Osteocyte (in vitro differentiated cells): ENCODE measurements around the gene ADGRG6. TPM values are rescaled to one million over a fixed set of nuclear protein-coding genes. Genes with fewer than 3 reads are reported as not detected.

Experiments used
- DNase-seq: peaks from one replicate; pipeline ENCODE4 v3.0.0; 2021; ENCODE audit warnings: mixed read lengths; ENCODE audit not compliant: unreplicated experiment; ENCODE audit errors: extremely low spot score
- H3K27ac Mint-ChIP-seq: one replicate; pipeline ENCODE4 v1.8.0; 2021; ENCODE audit warnings: mild to moderate bottlenecking, mixed read lengths; ENCODE audit not compliant: unreplicated experiment
- H3K27me3 Mint-ChIP-seq: one replicate; pipeline ENCODE4 v1.8.0; 2021; ENCODE audit warnings: mixed read lengths; ENCODE audit not compliant: unreplicated experiment
- H3K36me3 Mint-ChIP-seq: one replicate; pipeline ENCODE4 v1.8.0; 2021; ENCODE audit warnings: mixed read lengths; ENCODE audit not compliant: unreplicated experiment
- H3K4me1 Mint-ChIP-seq: one replicate; pipeline ENCODE4 v1.8.0; 2021; ENCODE audit warnings: mixed read lengths; ENCODE audit not compliant: unreplicated experiment
- H3K4me3 Mint-ChIP-seq: one replicate; pipeline ENCODE4 v1.8.0; 2021; ENCODE audit warnings: mild to moderate bottlenecking, moderate library complexity, mixed read lengths; ENCODE audit not compliant: unreplicated experiment
- H3K9me3 Mint-ChIP-seq: one replicate; pipeline ENCODE4 v1.8.0; 2021; ENCODE audit warnings: mixed read lengths; ENCODE audit not compliant: unreplicated experiment
- total RNA-seq: library from RNA; stranded (reverse); gene quantifications from 2 replicates; pipeline ENCODE4 v1.2.1, GENCODE V29; 2021
- TF ChIP-seq, protein P1 (sequence below): fragments of 200-600 bp; sonication (generic); IDR thresholded peaks from 2 replicates; pipeline ENCODE4 v1.5.0; 2021; ENCODE audit warnings: antibody characterized with exemption, mild to moderate bottlenecking, moderate library complexity

ADGRG6 gene
- total RNA-seq, 1 donor from 2014 or later = 0.51 TPM

DNA sequence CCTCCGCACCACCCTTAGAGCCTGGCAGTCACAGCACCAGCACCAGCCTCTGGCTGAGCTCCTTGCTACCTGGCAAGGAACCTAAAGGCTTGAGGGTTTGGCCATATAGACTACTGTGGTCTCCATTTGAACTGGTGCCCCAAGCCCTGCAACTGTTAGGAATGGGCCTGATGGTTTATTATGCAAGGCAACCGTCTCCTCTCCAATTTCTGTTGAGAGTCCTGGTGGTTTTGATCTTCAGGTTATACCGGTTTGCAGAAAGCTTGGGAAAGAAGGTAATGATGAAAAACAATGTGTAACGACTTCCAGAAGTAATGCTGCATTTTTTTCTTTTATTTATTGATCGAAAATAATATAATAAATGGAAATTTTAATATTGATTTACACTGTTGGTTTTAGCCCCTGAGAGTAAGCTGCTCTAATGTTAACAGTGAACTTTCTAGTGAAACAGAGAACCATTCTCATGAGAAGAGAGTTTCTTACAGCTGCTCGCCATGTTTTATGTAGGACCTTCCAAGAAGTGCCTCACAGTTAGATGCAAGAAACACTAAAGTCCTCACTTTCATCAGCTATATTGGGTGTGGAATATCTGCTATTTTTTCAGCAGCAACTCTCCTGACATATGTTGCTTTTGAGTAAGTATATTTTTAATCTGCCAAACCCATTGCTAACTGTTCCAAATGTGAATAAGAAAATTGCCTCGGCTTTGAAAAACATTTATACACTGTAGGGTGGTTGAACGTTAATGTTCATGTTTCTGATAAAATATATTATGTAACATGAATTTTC, 112.8 kb downstream of the ADGRG6 start:
- no peaks in the 10 kb centered on the region for H3K27me3 Mint-ChIP-seq
- TF ChIP-seq, protein P1, sequence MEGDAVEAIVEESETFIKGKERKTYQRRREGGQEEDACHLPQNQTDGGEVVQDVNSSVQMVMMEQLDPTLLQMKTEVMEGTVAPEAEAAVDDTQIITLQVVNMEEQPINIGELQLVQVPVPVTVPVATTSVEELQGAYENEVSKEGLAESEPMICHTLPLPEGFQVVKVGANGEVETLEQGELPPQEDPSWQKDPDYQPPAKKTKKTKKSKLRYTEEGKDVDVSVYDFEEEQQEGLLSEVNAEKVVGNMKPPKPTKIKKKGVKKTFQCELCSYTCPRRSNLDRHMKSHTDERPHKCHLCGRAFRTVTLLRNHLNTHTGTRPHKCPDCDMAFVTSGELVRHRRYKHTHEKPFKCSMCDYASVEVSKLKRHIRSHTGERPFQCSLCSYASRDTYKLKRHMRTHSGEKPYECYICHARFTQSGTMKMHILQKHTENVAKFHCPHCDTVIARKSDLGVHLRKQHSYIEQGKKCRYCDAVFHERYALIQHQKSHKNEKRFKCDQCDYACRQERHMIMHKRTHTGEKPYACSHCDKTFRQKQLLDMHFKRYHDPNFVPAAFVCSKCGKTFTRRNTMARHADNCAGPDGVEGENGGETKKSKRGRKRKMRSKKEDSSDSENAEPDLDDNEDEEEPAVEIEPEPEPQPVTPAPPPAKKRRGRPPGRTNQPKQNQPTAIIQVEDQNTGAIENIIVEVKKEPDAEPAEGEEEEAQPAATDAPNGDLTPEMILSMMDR = no peak
- no peak for DNase-seq
- H3K9me3 Mint-ChIP-seq = no peaks in the 10 kb centered on the region
- no peak overlapping the region for H3K4me3 Mint-ChIP-seq
- no peak overlapping the region for H3K27ac Mint-ChIP-seq
- H3K4me1 Mint-ChIP-seq = peaks cover 34% of the 10 kb centered on the region
- no peaks in the 10 kb centered on the region for H3K36me3 Mint-ChIP-seq

DNA sequence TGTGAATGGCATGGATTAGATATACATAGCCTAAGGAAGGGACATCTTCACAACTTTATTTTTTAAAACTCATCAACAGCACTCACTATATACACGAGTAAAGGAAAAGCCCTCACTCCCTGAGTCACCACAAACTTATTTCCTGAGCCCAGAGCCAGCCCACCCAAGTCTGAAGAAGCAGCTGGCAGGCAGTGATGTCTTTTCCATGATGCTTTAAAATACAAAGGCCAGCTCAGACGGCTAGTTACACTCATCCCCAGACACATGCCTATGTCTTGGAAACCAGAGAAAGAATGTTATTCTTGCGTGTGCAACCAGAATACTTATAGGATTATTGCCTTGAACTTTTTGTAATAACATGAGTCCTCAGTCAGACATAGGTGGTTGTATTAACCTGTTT, 114.4 kb downstream of the ADGRG6 start:
- no peak for DNase-seq
- peaks cover 35% of the 10 kb centered on the region for H3K4me1 Mint-ChIP-seq

DNA sequence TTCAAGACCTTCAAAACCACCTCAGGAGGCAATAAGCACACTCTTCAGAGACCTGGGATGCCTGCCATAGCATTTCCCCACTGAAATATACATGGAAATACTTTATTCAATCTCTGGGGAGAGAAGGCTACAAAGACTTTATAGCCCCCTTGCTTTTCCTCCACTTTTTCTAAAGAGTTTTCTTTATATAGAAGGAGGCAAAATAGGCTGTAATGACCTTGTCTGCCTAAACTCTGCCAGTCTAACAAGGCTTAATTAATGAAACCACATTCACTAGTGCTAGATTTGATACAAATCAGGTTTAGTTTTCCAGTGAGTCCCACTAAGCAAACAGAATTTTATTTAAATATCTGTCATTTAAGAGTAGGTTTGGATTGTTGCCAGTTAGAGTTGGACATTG, 114.9 kb downstream of the ADGRG6 start:
- no peak overlapping the region for H3K4me3 Mint-ChIP-seq

More for the DNA sequence above, 114.4 kb downstream of the ADGRG6 start:
- Mint-ChIP-seq H3K27ac (peak overlapping the region; percentile 74), H3K4me3 (no peak overlapping the region), H3K27me3 (no peaks in the 10 kb centered on the region), H3K9me3 (no peaks in the 10 kb centered on the region), H3K36me3 (no peaks in the 10 kb centered on the region)
- TF ChIP-seq, protein P1 = no peak

DNA sequence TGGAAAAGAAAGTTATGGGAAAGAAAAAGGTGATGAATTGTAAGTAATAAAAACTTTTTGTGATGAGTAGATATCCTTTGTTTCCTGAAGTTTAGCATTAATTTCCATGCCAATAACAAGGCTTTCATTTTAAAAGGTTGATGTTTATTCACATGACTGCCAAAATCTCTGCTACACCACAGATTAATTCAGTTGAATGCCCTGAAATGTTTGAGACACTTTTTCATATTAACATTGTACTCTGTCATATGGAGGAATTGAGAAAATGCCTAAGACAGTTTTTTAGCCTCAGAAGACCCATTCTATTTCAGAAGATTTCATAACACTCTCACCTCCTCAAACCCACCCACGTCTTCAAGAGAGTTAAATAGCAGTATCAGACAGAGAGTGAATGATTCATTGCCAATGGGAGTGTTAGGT, 115.5 kb downstream of the ADGRG6 start:
- TF ChIP-seq, protein P1 = no peak
- peak overlapping the region; percentile 74 for H3K27ac Mint-ChIP-seq
- no peaks in the 10 kb centered on the region for H3K27me3 Mint-ChIP-seq
- H3K4me1 Mint-ChIP-seq = peaks cover 42% of the 10 kb centered on the region
- no peak for DNase-seq
- H3K36me3 Mint-ChIP-seq = no peaks in the 10 kb centered on the region
- no peak overlapping the region for H3K4me3 Mint-ChIP-seq
- no peaks in the 10 kb centered on the region for H3K9me3 Mint-ChIP-seq

More for the DNA sequence above, 114.9 kb downstream of the ADGRG6 start:
- peaks cover 39% of the 10 kb centered on the region for H3K4me1 Mint-ChIP-seq
- TF ChIP-seq, protein P1 = no peak
- no peaks in the 10 kb centered on the region for H3K27me3 Mint-ChIP-seq
- H3K27ac Mint-ChIP-seq = peak overlapping the region; percentile 74
- DNase-seq = no peak
- no peaks in the 10 kb centered on the region for H3K36me3 Mint-ChIP-seq
- H3K9me3 Mint-ChIP-seq = no peaks in the 10 kb centered on the region

DNA sequence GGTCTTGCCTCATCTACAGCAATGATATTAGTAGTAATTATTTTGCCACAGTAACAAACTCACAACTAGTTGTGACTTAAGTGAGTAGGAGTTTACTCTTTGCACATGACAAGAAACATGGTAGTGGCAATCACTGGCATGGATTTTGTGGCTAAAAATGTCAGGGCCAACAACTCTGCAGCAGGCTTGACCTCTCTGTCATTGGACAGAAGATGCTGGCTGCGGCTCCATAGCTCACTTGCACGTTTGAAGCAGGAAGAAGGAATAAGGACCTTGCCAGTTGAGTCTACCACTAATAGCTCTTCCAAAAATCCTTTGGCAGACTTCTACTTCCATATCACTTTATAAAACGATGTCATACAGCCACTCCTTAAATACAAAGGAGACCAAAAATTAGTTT, 117.3 kb downstream of the ADGRG6 start:
- no peak for DNase-seq
- Mint-ChIP-seq H3K27me3 (no peaks in the 10 kb centered on the region), H3K27ac (no peak overlapping the region), H3K9me3 (no peaks in the 10 kb centered on the region), H3K4me1 (peaks cover 31% of the 10 kb centered on the region), H3K36me3 (no peaks in the 10 kb centered on the region), H3K4me3 (no peak overlapping the region)
- TF ChIP-seq, protein P1 = no peak
